ENCODE measurements around the gene PTPRU.

PTPRU gene

GRCh38 chr1:29284961-29285560, 48.7 kb downstream of the PTPRU start:
- no peak for TF ChIP-seq SIN3A (IDR thresholded peaks at IDR 0.05; ENCODE audit: borderline replicate concordance, insufficient read depth, low read length)
- no peak for TF ChIP-seq FOXP2 (optimal IDR thresholded peaks at IDR 0.05; ENCODE audit: borderline replicate concordance, extremely low read depth, extremely low read length, insufficient read depth)

- TF ChIP-seq TAF1 (IDR thresholded peaks at IDR 0.05; ENCODE audit: borderline replicate concordance, insufficient read depth, low read length): no peak
- TF ChIP-seq REST (IDR thresholded peaks at IDR 0.05; ENCODE audit: insufficient read depth in 1 of 2, low read depth in 2 of 2, low read length in 2 of 2): no peak
- no peak for TF ChIP-seq FOXP2 (optimal IDR thresholded peaks at IDR 0.05; ENCODE audit: borderline replicate concordance, extremely low read depth, extremely low read length, insufficient read depth)
- no peak for TF ChIP-seq POLR2AphosphoS5 (IDR thresholded peaks at IDR 0.05; ENCODE audit: low read depth, low read length)
- TF ChIP-seq SIN3A (IDR thresholded peaks at IDR 0.05; ENCODE audit: borderline replicate concordance, insufficient read depth, low read length): no peak
Observed at GRCh38 chr1:29285771-29286170, 49.4 kb downstream of the PTPRU start.

DNA sequence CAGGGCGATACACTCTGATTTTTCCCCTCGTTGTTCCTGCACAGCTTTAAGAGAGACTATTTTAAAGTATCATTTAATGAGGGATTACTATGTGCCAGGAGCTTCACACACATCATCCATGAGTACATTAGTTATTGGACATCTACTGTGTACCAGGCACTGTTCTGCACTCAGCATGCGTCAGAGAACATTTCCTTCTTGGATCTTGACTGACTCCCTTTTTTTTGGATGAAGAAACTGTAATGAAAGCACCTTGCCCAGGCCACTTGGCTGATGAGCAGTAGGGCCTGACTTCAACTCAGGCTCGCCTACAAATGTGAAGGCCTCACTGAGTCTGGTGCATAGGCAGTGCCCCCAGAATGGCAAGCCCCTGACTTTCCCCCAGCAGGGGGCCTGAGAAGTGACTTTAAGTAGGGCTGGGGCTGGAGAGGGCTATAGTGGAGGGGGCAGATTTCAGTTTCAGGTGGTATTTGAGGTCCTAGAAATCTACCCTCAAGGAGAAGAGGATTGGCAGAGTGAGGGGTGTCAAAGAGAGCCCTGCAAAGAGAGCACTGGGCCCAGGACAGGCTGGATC, 50.0 kb downstream of the PTPRU start:
- TF ChIP-seq FOXP2 (optimal IDR thresholded peaks at IDR 0.05; ENCODE audit: borderline replicate concordance, extremely low read depth, extremely low read length, insufficient read depth) (no peak), TAF1 (IDR thresholded peaks at IDR 0.05; ENCODE audit: borderline replicate concordance, insufficient read depth, low read length) (no peak), SIN3A (IDR thresholded peaks at IDR 0.05; ENCODE audit: borderline replicate concordance, insufficient read depth, low read length) (no peak), REST (IDR thresholded peaks at IDR 0.05; ENCODE audit: insufficient read depth in 1 of 2, low read depth in 2 of 2, low read length in 2 of 2) (no peak), POLR2AphosphoS5 (IDR thresholded peaks at IDR 0.05; ENCODE audit: low read depth, low read length) (no peak)

GRCh38 chr1:29289493-29289892, 53.2 kb downstream of the PTPRU start:
- TF ChIP-seq TAF1 (IDR thresholded peaks at IDR 0.05; ENCODE audit: borderline replicate concordance, insufficient read depth, low read length): no peak

GRCh38 chr1:29290414-29290985, 54.2 kb downstream of the PTPRU start:
- TF ChIP-seq FOXP2 (optimal IDR thresholded peaks at IDR 0.05; ENCODE audit: borderline replicate concordance, extremely low read depth, extremely low read length, insufficient read depth) (no peak), SIN3A (IDR thresholded peaks at IDR 0.05; ENCODE audit: borderline replicate concordance, insufficient read depth, low read length) (no peak), POLR2AphosphoS5 (IDR thresholded peaks at IDR 0.05; ENCODE audit: low read depth, low read length) (no peak), TAF1 (IDR thresholded peaks at IDR 0.05; ENCODE audit: borderline replicate concordance, insufficient read depth, low read length) (no peak), REST (IDR thresholded peaks at IDR 0.05; ENCODE audit: insufficient read depth in 1 of 2, low read depth in 2 of 2, low read length in 2 of 2) (no peak)

DNA sequence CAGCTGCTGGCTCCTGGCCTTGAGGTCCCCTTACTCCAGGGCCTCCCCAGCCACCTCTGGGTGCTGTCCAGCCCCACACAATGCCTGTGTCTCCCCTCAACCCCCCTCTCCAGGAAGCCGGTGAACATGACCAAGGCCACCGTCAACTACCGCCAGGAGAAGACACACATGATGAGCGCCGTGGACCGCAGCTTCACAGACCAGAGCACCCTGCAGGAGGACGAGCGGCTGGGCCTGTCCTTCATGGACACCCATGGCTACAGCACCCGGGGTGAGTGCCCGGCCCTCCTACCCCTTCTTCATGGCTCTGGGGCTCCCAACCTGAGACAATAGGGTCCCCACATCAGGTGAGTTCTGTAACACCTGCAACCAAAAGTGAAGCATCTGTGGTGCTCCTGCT, 55.4 kb downstream of the PTPRU start:
- TF ChIP-seq REST (IDR thresholded peaks at IDR 0.05; ENCODE audit: insufficient read depth in 1 of 2, low read depth in 2 of 2, low read length in 2 of 2): no peak
- no peak for TF ChIP-seq SIN3A (IDR thresholded peaks at IDR 0.05; ENCODE audit: borderline replicate concordance, insufficient read depth, low read length)
- no peak for TF ChIP-seq FOXP2 (optimal IDR thresholded peaks at IDR 0.05; ENCODE audit: borderline replicate concordance, extremely low read depth, extremely low read length, insufficient read depth)
- no peak for TF ChIP-seq POLR2AphosphoS5 (IDR thresholded peaks at IDR 0.05; ENCODE audit: low read depth, low read length)
- TF ChIP-seq TAF1 (IDR thresholded peaks at IDR 0.05; ENCODE audit: borderline replicate concordance, insufficient read depth, low read length): no peak
